Thymus (tissue), 14 donors: ENCODE data around the gene GAK. TPM values are rescaled to one million over a fixed set of nuclear protein-coding genes. Genes with fewer than 3 reads are reported as not detected.
"Not testable (repeated sequence)": the region's sequence is repeated elsewhere in the genome, so short reads cannot be mapped to it uniquely, and the experiment has no call there.

Experiments
- DNase-seq, 9 donors: peaks; one replicate each; pipeline ENCODE4 v3.0.0-alpha.2; 2013; ENCODE audit warnings: low spot score in 9 of 9, low read depth in 6 of 9, missing footprints in 1 of 9
- H3K27ac ChIP-seq, 2 donors: one replicate each; pipeline ENCODE4 v1.5.1; 2013; ENCODE audit warnings: control low read depth in 1 of 2, low read depth in 1 of 2, low read length in 1 of 2, mild to moderate bottlenecking in 1 of 2, moderate library complexity in 1 of 2
- H3K27me3 ChIP-seq, 2 donors: one replicate each; pipeline ENCODE4 v1.5.1; 2013; ENCODE audit warnings: low read length in 1 of 2; ENCODE audit not compliant: control insufficient read depth in 2 of 2, insufficient read depth in 1 of 2
- H3K36me3 ChIP-seq, 2 donors: one replicate each; pipeline ENCODE4 v1.5.1; 2013; ENCODE audit warnings: low read length in 1 of 2, mild to moderate bottlenecking in 1 of 2, moderate library complexity in 1 of 2; ENCODE audit not compliant: control insufficient read depth in 2 of 2, insufficient read depth in 2 of 2
- H3K4me1 ChIP-seq, 2 donors: one replicate each; pipeline ENCODE4 v1.5.1; 2013; ENCODE audit warnings: low read length in 2 of 2; ENCODE audit not compliant: control insufficient read depth in 2 of 2, insufficient read depth in 2 of 2
- H3K4me3 ChIP-seq, 2 donors: one replicate each; pipeline ENCODE4 v1.5.1; 2013; ENCODE audit warnings: low read length in 2 of 2, control low read depth in 1 of 2, mild to moderate bottlenecking in 1 of 2
- H3K9me3 ChIP-seq, 2 donors: one replicate each; pipeline ENCODE4 v1.5.1; 2013; ENCODE audit warnings: low read length in 1 of 2, mild to moderate bottlenecking in 1 of 2; ENCODE audit not compliant: control insufficient read depth in 2 of 2, insufficient read depth in 1 of 2
- WGBS: extraction: QIAGEN DNeasy Blood & Tissue Kit; methylation state at CpG from one replicate; pipeline ENCODE4 v1.1.7; 2013; 5-methylcytosine and 5-hydroxymethylcytosine counted together
- long read RNA-seq, 10 donors: transcript quantifications; one replicate each; lab custom pipeline, GENCODE V29; 2026
- polyA plus RNA-seq: library from polyadenylated mRNA; stranded (reverse); fragments of 200-250 nt; gene quantifications from one replicate; pipeline ENCODE4 v1.2.3, GENCODE V29; 2013
- total RNA-seq: library from RNA; stranded (reverse); fragments of 120-200 nt; gene quantifications from one replicate; pipeline ENCODE4 v1.2.4, GENCODE V29; 2013
- donor health status: healthy.

GAK gene
- total RNA-seq (47.5 TPM), polyA plus RNA-seq (230 TPM)
- long read RNA-seq, donor 1 = 0 reads
- long read RNA-seq, donor 2 = 0 reads
- long read RNA-seq, donor 3, full-length matches to known transcripts = 4 of 4 reads
- long read RNA-seq, donor 3, partial matches to known transcripts = 0 of 4 reads
- long read RNA-seq, donor 3, other reads (novel, unspliced or antisense) = 0 of 4 reads
- long read RNA-seq, donor 4, full-length matches to known transcripts = 6 of 11 reads
- long read RNA-seq, donor 4, partial matches to known transcripts = 5 of 11 reads
- long read RNA-seq, donor 4, other reads (novel, unspliced or antisense) = 0 of 11 reads
- long read RNA-seq, donor 5, full-length matches to known transcripts = 8 of 8 reads
- long read RNA-seq, donor 5, partial matches to known transcripts = 0 of 8 reads
- long read RNA-seq, donor 5, other reads (novel, unspliced or antisense) = 0 of 8 reads
- long read RNA-seq, donor 6, full-length matches to known transcripts = 3 of 8 reads
- long read RNA-seq, donor 6, partial matches to known transcripts = 5 of 8 reads
- long read RNA-seq, donor 6, other reads (novel, unspliced or antisense) = 0 of 8 reads
- long read RNA-seq, donor 7 = 0 reads
- long read RNA-seq, donor 8 = 0 reads
- long read RNA-seq, donor 9, partial matches to known transcripts = 0 of 5 reads
- long read RNA-seq, donor 9, other reads (novel, unspliced or antisense) = 0 of 5 reads
- long read RNA-seq, donor 10, partial matches to known transcripts = 5 of 8 reads
- long read RNA-seq, donor 10, other reads (novel, unspliced or antisense) = 0 of 8 reads

DNA sequence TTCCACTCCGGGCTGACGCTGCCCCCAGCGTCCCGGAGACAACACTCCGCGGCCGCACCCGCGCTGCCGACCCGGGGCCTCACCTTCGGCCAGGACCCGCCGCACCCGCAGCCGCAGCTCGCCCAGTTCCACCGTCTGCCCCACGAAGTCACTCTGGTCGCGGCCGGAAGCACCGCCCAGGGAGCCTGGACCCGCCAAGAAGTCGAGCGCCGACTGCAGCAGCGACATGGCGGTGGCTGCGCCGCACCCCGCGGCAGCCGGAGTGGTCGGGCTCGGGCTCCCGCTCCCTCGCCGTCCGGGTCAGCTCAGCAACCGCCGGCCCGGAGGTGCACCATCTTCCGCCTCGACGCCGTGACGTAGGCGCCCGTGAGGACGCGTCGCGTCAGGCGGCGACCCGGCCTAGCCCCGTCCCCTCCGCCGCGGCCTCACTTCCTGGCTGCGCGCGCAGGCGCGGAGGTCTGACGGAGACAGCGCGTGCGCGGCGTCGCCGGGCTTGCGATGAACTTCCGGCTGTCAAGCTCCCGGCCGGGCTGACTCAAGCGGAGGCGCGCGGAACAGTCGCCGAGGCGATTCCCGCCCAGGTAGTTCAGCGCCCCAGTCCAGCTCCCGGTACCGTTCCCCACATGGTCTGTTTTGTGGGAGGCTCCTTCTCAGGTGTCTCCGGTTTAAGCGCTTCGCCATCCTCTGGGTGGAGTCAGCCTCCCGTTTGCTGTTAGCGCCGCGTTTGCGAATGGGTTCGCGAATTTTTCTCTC is at the start of gene GAK, which contains the start of gene TMEM175:
TSS of gene GAK (minus strand) at position 357 of the 753 bp plus-strand sequence. CDS start at position 228, 129 bp downstream.
TSS of gene TMEM175 (plus strand) at position 501 of the 753 bp plus-strand sequence. CDS start 15,280 bp downstream, outside the sequence.
- peak; percentile 83 to 99 (median 95) for DNase-seq
- H3K4me3 ChIP-seq = peak within 1 kb of the TSS; percentile 93 to 96
- peaks cover 3 to 4% of the 10 kb centered on the region in 2 donors for H3K36me3 ChIP-seq
- peaks cover 19 to 21% of the 10 kb centered on the region in 2 donors for H3K4me1 ChIP-seq
- peak within 1 kb of the TSS; percentile 88 to 89 for H3K27ac ChIP-seq
- under 1% methylated on average over 99 of the region's 99 CpGs for WGBS
- H3K9me3 ChIP-seq = no peaks in the 10 kb centered on the region
- H3K27me3 ChIP-seq = no peaks in the 10 kb centered on the region

DNA sequence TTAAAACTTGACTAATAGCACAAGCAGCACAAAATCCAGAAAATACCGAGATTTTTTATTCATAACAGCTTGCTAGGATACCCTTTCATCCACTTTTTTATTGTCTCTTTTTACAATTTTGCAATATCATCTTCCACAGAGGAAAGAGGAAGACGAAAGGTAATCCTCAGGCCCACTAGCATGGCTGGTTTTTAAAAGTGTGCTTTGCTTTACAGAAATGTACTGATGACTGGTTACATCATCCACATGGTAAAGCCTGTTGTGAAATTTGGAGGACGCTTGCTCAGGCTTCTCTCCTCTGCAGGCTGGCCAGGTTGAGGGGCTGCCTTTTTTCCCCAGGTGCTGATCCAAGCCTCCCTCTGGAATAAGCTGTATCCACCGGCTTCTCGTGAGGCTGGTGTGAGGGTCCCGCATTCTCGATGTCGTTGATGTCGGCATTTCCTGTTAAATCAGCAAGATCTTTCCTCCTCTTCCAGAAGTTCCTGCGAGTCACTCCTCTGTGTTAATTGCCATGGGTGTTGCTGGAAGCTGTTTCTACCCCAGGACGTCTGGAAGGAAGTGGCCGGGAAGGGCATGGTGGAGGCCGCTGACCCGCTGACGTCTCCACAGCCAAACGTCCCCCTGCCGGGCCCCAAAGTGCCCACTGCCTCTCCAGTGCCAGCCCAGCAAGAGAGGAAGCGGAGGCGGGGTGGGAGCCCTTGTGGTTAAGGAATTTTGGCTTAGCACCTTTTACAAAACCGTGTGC is 47.0 kb upstream of the GAK start:
- Histone ChIP-seq H3K9me3 (peaks cover 0 to 9% of the 10 kb centered on the region in 2 donors), H3K27ac (peak overlapping the region in 1 of 2 donors; percentile 5), H3K27me3 (peaks cover 0 to 18% of the 10 kb centered on the region in 2 donors), H3K4me1 (no peaks in the 10 kb centered on the region), H3K4me3 (no peak overlapping the region), H3K36me3 (no peaks in the 10 kb centered on the region)
- 74% methylated on average over 20 of the region's 20 CpGs for WGBS
- no peak for DNase-seq

DNA sequence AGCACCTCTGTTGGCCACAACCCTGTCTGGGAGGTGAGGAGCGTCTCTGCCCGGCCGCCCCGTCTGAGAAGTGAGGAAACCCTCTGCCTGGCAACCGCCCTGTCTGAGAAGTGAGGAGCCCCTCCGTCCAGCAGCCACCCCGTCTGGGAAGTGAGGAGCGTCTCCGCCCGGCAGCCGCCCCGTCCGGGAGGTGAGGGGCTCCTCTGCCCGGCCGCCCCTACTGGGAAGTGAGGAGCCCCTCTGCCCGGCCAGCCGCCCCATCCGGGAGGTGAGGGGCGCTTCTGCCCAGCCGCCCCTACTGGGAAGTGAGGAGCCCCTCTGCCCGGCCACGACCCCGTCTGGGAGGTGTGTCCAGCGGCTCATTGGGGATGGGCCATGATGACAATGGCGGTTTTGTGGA is 43.9 kb upstream of the GAK start:
- H3K9me3 ChIP-seq, H3K4me3 ChIP-seq, DNase-seq, H3K36me3 ChIP-seq, H3K27ac ChIP-seq: not testable (repeated sequence)
- Histone ChIP-seq H3K27me3 (peaks cover 0 to 38% of the 10 kb centered on the region in 2 donors), H3K4me1 (peaks cover 11 to 19% of the 10 kb centered on the region in 2 donors)
- WGBS = 97% methylated on average over 19 of the region's 25 CpGs

DNA sequence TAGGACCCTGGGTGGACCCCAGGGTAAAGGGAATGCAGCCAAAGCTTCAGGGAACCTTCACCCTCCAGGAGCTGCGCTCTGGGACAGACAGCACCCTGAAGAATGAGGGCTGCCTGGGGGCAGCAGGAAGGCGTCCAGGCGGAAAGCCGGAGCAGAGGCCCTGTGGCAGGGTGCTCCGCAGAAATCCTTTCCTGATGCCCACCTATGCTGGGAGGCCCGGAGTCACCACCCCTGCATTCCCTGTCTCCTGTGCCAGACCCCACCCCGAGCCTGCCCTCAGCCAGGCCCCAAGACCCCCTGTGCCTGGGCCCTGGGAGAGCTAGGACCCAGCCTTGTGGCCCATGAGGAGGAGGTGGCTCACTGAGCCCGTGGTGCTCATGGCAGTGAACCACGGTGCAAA is 42.6 kb upstream of the GAK start:
- WGBS = 96% methylated on average over 9 of the region's 9 CpGs
- DNase-seq = no peak
- Histone ChIP-seq H3K27me3 (peaks cover 0 to 39% of the 10 kb centered on the region in 2 donors), H3K36me3 (no peaks in the 10 kb centered on the region), H3K4me1 (peaks cover 11 to 19% of the 10 kb centered on the region in 2 donors), H3K27ac (no peak overlapping the region), H3K4me3 (no peak overlapping the region), H3K9me3 (peaks cover 0 to 9% of the 10 kb centered on the region in 2 donors)

DNA sequence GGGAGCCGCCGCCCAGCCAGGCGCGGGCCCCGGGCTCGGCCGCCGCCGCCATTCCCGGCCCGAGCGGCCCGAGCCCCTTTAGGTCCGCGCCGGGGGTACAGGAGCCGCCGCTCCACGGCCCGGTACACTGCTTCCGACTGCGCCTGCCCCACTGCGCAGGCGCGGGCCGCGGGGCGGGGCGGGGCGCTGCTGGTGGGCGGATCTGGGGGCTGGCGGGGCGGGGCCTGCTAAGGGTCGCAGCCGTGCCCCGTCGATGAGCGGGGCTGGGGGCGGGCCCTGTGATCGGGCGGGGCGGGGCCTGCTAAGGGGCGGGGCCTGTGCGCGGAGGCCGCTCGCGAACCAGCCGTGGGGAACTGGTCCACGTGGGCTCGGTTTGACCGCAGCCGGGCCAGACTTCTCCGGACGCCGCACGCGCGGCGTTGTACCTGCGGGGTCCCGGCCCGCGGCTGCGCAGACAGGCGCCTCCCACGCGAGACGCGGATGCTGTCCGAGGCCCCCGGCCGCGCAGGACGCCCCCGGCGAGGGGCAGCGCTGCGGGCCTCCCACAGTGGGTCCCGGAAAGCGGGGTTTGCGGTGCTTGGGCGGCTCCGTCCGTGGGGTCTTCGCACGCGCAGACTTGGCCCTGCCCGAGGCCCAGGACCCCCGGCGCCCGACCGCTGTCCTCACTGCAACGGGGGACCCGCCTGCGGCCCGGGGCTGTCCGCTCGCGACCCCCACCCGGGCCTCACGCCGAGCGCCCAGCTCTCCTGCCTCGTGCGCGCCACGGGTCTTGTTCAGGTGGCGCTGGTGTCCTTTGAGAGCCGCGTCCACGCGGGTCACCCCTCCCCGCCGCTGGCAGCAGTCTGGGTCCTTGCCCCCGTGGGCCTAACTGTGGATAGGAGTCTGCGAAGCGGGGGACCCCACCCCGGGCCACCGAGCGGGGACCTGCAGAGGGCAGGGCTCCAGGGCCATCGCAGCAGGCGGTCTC is 41.6 kb upstream of the GAK start, which contains the start of gene DGKQ:
TSS of gene DGKQ (minus strand) at position 139 of the 967 bp plus-strand sequence. CDS start at position 52, 87 bp downstream.
- peak in 8 of 9 donors; percentile 40 to 89 (median 77) for DNase-seq
- Histone ChIP-seq H3K36me3 (no peaks in the 10 kb centered on the region), H3K27ac (peak within 1 kb of the TSS in 1 of 2 donors; percentile 46), H3K4me3 (peak within 1 kb of the TSS; percentile 46 to 59), H3K27me3 (peaks cover 0 to 38% of the 10 kb centered on the region in 2 donors), H3K9me3 (peaks cover 0 to 9% of the 10 kb centered on the region in 2 donors), H3K4me1 (peaks cover 11 to 19% of the 10 kb centered on the region in 2 donors)
- WGBS = 31% methylated on average over 123 of the region's 123 CpGs

DNA sequence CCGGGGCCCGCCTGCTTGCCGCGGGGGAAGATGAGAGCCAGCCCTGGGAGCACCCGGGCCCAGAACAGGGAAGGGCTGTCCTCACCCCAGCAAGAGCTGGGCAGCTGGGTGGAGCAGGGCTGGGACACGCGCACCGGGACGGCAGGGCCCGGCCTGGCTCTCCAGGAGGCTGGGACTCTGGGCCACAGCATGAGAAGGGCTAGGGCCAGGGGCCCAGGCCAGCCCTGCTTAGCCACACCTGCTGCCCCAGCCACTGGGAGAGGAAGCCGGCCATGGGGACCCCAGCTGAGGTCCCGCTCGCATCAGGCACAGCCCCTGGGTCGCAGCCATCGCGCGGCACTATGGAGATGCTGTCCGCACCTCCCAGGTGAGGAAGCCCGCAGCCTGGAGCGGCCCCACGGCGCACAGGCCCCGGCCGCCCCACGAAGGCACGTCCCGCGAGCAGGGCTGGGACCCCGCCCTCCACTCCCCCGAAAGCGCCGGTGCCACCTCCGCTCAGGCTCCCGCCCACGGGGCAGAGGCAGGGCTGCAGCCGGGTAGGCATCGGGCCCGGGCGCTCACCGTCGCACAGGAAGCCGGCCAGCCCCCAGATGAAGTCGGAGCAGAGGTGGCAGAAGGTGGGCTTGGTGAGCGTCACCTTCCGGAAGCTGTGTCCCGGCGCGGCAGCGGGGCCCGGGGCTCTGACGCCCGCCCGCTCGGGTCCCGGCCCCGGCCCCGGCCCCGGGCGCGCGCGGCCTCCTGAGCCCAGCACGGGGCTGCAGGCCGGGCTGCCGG is 40.7 kb upstream of the GAK start:
- Histone ChIP-seq H3K36me3 (no peaks in the 10 kb centered on the region), H3K27me3 (peaks cover 0 to 47% of the 10 kb centered on the region in 2 donors), H3K4me1 (peaks cover 11 to 19% of the 10 kb centered on the region in 2 donors), H3K27ac (peak overlapping the region in 1 of 2 donors; percentile 46), H3K4me3 (peak overlapping the region; percentile 46 to 59), H3K9me3 (peaks cover 0 to 9% of the 10 kb centered on the region in 2 donors)
- 1% methylated on average over 65 of the region's 65 CpGs for WGBS
- DNase-seq = peak in 7 of 9 donors; percentile 20 to 61 (median 29)
